Activated CD4-positive, alpha-beta T cell treated with anti-CD3 and anti-CD28 coated beads, Interleukin-2, amount 50 U/mL, for 16 hours (primary cell): Measurements from ENCODE around the gene PRKCA.

Experiments used
- DNase-seq: peaks from one replicate; pipeline ENCODE4 v3.0.0-alpha.2; 2020

The PRKCA gene

GRCh38 chr17:66760324-66760723 is 457.9 kb downstream of the PRKCA start:
- no peak for DNase-seq

- DNase-seq, result no peak
These were observed 459.9 kb downstream of the PRKCA start for GRCh38 chr17:66762276-66762675.

GRCh38 chr17:66763056-66763455 is 460.6 kb downstream of the PRKCA start:
- DNase-seq, result no peak

- DNase-seq, result no peak
These were observed 462.1 kb downstream of the PRKCA start for GRCh38 chr17:66764506-66764905.

- peak; percentile 60 for DNase-seq
These were observed 464.9 kb downstream of the PRKCA start for GRCh38 chr17:66767154-66767933.

- no peak for DNase-seq
These were observed 467.5 kb downstream of the PRKCA start for GRCh38 chr17:66769911-66770310.

- no peak for DNase-seq
These were observed 469.9 kb downstream of the PRKCA start for GRCh38 chr17:66772148-66772812.

GRCh38 chr17:66775271-66775670 is 472.9 kb downstream of the PRKCA start:
- DNase-seq, result no peak

- no peak for DNase-seq
These were observed 473.5 kb downstream of the PRKCA start for GRCh38 chr17:66775881-66776400.

- DNase-seq, result no peak
These were observed 474.7 kb downstream of the PRKCA start for GRCh38 chr17:66776999-66777688.

- no peak for DNase-seq
These were observed 475.3 kb downstream of the PRKCA start for GRCh38 chr17:66777689-66778225.

GRCh38 chr17:66778531-66779236 is 476.3 kb downstream of the PRKCA start:
- DNase-seq, result no peak

GRCh38 chr17:66779237-66779606 is 476.8 kb downstream of the PRKCA start:
- DNase-seq, result no peak

- DNase-seq, result no peak
These were observed 478.7 kb downstream of the PRKCA start for GRCh38 chr17:66781135-66781534.

GRCh38 chr17:66782851-66783250 is 480.4 kb downstream of the PRKCA start:
- DNase-seq, result no peak

- DNase-seq, result no peak
These were observed 481.4 kb downstream of the PRKCA start for GRCh38 chr17:66783656-66784381.

GRCh38 chr17:66784621-66785364 is 482.4 kb downstream of the PRKCA start:
- no peak for DNase-seq

GRCh38 chr17:66786107-66786506 is 483.7 kb downstream of the PRKCA start:
- no peak for DNase-seq

GRCh38 chr17:66787914-66788313 is 485.5 kb downstream of the PRKCA start:
- no peak for DNase-seq

GRCh38 chr17:66789093-66789492 is 486.7 kb downstream of the PRKCA start:
- DNase-seq, result no peak

GRCh38 chr17:66789961-66790437 is 487.6 kb downstream of the PRKCA start:
- no peak for DNase-seq
